ENCODE measurements around the gene LDB1. TPM values are rescaled to one million over a fixed set of nuclear protein-coding genes. Genes with fewer than 3 reads are reported as not detected.
A peak's percentile ranks its signal among the peaks of the same experiment; 100 is the strongest.

The LDB1 gene
- total RNA-seq, 4 donors from 2014 or later: 62.0 to 217 (median 96.0) TPM

GRCh38 chr10:102131286-102132170, 11.4 kb upstream of the LDB1 start:
- DNase-seq (ENCODE audit: low spot score in 2 of 2): no peak
- Histone ChIP-seq H3K4me3 (no peak overlapping the region), H3K36me3 (no peaks in the 10 kb centered on the region), H3K27ac (peak overlapping the region; percentile 96), H3K9me3 (no peaks in the 10 kb centered on the region), H3K4me1 (peaks cover 32% of the 10 kb centered on the region), H3K27me3 (no peaks in the 10 kb centered on the region)
- TF ChIP-seq, protein P1, sequence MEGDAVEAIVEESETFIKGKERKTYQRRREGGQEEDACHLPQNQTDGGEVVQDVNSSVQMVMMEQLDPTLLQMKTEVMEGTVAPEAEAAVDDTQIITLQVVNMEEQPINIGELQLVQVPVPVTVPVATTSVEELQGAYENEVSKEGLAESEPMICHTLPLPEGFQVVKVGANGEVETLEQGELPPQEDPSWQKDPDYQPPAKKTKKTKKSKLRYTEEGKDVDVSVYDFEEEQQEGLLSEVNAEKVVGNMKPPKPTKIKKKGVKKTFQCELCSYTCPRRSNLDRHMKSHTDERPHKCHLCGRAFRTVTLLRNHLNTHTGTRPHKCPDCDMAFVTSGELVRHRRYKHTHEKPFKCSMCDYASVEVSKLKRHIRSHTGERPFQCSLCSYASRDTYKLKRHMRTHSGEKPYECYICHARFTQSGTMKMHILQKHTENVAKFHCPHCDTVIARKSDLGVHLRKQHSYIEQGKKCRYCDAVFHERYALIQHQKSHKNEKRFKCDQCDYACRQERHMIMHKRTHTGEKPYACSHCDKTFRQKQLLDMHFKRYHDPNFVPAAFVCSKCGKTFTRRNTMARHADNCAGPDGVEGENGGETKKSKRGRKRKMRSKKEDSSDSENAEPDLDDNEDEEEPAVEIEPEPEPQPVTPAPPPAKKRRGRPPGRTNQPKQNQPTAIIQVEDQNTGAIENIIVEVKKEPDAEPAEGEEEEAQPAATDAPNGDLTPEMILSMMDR (IDR thresholded peaks at IDR 0.05): no peak
- 85% methylated on average over 8 of the region's 8 CpGs for WGBS

GRCh38 chr10:102123223-102123622, 3.1 kb upstream of the LDB1 start:
- 88% methylated on average over 3 of the region's 3 CpGs for WGBS
- no peak overlapping the region for H3K27ac ChIP-seq

DNA sequence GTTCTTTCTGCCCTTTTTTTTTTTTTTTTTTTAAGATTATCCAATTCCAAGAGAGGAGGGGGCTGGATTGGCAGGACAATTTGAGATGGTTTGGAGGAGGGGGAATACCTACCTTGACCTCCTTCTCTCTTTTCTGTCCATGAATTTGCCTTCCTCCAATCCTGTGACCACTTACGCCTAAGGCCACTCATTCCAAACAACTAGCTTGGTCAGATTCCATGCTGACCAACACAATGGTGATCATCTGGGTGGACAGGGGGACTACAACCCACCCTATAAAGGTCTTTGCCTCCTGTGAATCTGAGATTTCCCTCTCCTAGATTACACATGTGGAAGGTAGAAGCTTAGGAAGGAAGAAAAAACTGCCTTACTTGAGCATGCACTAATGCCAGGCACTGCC, 2.3 kb upstream of the LDB1 start:
- WGBS: 100% methylated on average over 1 of the region's 1 CpG
- Histone ChIP-seq H3K4me1 (peaks cover 35% of the 10 kb centered on the region), H3K27ac (no peak overlapping the region), H3K9me3 (no peaks in the 10 kb centered on the region), H3K4me3 (no peak overlapping the region), H3K36me3 (no peaks in the 10 kb centered on the region), H3K27me3 (no peaks in the 10 kb centered on the region)
- DNase-seq (ENCODE audit: low spot score in 2 of 2): no peak
- TF ChIP-seq EP300 (IDR thresholded peaks at IDR 0.05) (no peak), POLR2A (IDR thresholded peaks at IDR 0.05) (no peak), POLR2AphosphoS5 (IDR thresholded peaks at IDR 0.05) (no peak)
- TF ChIP-seq, protein P1 (IDR thresholded peaks at IDR 0.05): no peak

More at GRCh38 chr10:102123223-102123622, 3.1 kb upstream of the LDB1 start:
- no peak overlapping the region for H3K4me3 ChIP-seq
- DNase-seq (ENCODE audit: low spot score in 2 of 2): no peak
- TF ChIP-seq, protein P1 (IDR thresholded peaks at IDR 0.05): no peak
- TF ChIP-seq POLR2A (IDR thresholded peaks at IDR 0.05): no peak
- H3K36me3 ChIP-seq: no peaks in the 10 kb centered on the region
- H3K9me3 ChIP-seq: no peaks in the 10 kb centered on the region
- peaks cover 27% of the 10 kb centered on the region for H3K4me1 ChIP-seq
- H3K27me3 ChIP-seq: no peaks in the 10 kb centered on the region

GRCh38 chr10:102121739-102122372, 1.7 kb upstream of the LDB1 start:
- Histone ChIP-seq H3K27ac (peak overlapping the region; percentile 98), H3K4me3 (peak overlapping the region; percentile 73), H3K36me3 (no peaks in the 10 kb centered on the region), H3K9me3 (no peaks in the 10 kb centered on the region), H3K4me1 (peaks cover 41% of the 10 kb centered on the region), H3K27me3 (no peaks in the 10 kb centered on the region)
- 54% methylated on average over 5 of the region's 6 CpGs for WGBS
- TF ChIP-seq, protein P1 (IDR thresholded peaks at IDR 0.05): no peak
- TF ChIP-seq POLR2A (IDR thresholded peaks at IDR 0.05) (no peak), POLR2AphosphoS5 (IDR thresholded peaks at IDR 0.05) (no peak), EP300 (IDR thresholded peaks at IDR 0.05) (no peak)
- DNase-seq (ENCODE audit: low spot score in 2 of 2): no peak

DNA sequence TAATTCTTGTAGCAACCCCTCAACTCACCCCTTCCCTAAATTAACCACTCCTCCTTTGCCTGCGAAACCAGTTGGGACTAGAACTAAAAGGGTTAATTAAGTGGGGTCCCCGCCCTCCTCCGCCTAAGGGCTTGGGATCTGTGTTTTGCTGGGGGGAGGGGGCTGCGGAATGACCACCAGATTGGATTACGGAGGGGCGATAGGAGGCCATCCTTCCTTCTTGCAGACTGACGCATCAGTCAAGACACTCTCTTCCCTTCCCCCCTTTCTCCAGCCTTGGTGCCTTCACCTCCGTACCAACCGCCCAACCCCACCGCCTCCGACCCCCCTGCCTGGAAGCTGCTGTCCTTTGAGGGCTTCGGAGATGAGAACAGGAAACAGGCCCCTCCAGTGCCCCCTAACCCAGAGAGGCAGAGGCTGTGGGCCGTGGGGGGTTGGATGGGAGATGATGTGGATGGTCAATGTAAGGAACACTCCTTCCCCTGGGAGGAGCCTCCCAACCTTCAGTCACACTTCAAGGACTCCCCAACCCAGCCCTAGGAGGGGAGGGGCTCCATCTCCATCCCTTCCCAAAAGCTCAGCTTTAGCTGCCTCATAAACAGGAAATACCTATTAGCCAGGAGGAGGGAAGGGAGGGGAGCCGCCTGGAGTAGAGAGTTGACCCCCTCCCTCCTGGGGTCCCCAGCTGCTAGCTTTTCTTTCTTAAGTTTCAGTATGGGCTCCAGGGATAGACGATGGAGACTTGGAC, 997 bp upstream of the LDB1 start:
- peak overlapping the region; percentile 73 for H3K4me3 ChIP-seq

More for the DNA sequence above, 997 bp upstream of the LDB1 start:
- Histone ChIP-seq H3K27me3 (no peaks in the 10 kb centered on the region), H3K4me1 (peaks cover 48% of the 10 kb centered on the region), H3K36me3 (no peaks in the 10 kb centered on the region), H3K27ac (peak overlapping the region; percentile 98), H3K9me3 (no peaks in the 10 kb centered on the region)
- TF ChIP-seq, protein P1 (IDR thresholded peaks at IDR 0.05): no peak
- TF ChIP-seq POLR2A (IDR thresholded peaks at IDR 0.05) (no peak), POLR2AphosphoS5 (IDR thresholded peaks at IDR 0.05) (no peak), EP300 (IDR thresholded peaks at IDR 0.05) (no peak)
- DNase-seq (ENCODE audit: low spot score in 2 of 2): peak in 1 of 2 donors; percentile 81
- under 1% methylated on average over 13 of the region's 15 CpGs for WGBS

Data from suprapubic skin (tissue), 4 donors.